Osteocyte (in vitro differentiated cells): Measurements from ENCODE around the gene EVX1. TPM values are rescaled to one million over a fixed set of nuclear protein-coding genes. Genes with fewer than 3 reads are reported as not detected.

ENCODE experiments used
- DNase-seq: peaks from one replicate; pipeline ENCODE4 v3.0.0; 2021; ENCODE audit warnings: mixed read lengths; ENCODE audit not compliant: unreplicated experiment; ENCODE audit errors: extremely low spot score
- H3K27ac Mint-ChIP-seq: one replicate; pipeline ENCODE4 v1.8.0; 2021; ENCODE audit warnings: mild to moderate bottlenecking, mixed read lengths; ENCODE audit not compliant: unreplicated experiment
- H3K27me3 Mint-ChIP-seq: one replicate; pipeline ENCODE4 v1.8.0; 2021; ENCODE audit warnings: mixed read lengths; ENCODE audit not compliant: unreplicated experiment
- H3K36me3 Mint-ChIP-seq: one replicate; pipeline ENCODE4 v1.8.0; 2021; ENCODE audit warnings: mixed read lengths; ENCODE audit not compliant: unreplicated experiment
- H3K4me1 Mint-ChIP-seq: one replicate; pipeline ENCODE4 v1.8.0; 2021; ENCODE audit warnings: mixed read lengths; ENCODE audit not compliant: unreplicated experiment
- H3K4me3 Mint-ChIP-seq: one replicate; pipeline ENCODE4 v1.8.0; 2021; ENCODE audit warnings: mild to moderate bottlenecking, moderate library complexity, mixed read lengths; ENCODE audit not compliant: unreplicated experiment
- H3K9me3 Mint-ChIP-seq: one replicate; pipeline ENCODE4 v1.8.0; 2021; ENCODE audit warnings: mixed read lengths; ENCODE audit not compliant: unreplicated experiment
- total RNA-seq: library from RNA; stranded (reverse); gene quantifications from 2 replicates; pipeline ENCODE4 v1.2.1, GENCODE V29; 2021
- TF ChIP-seq, protein P1 (sequence below): fragments of 200-600 bp; sonication (generic); IDR thresholded peaks from 2 replicates; pipeline ENCODE4 v1.5.0; 2021; ENCODE audit warnings: antibody characterized with exemption, mild to moderate bottlenecking, moderate library complexity

Gene EVX1
- total RNA-seq, 1 donor from 2014 or later, result not detected

- Mint-ChIP-seq H3K4me1 (peaks cover 25% of the 10 kb centered on the region), H3K27ac (no peak overlapping the region), H3K4me3 (no peak overlapping the region), H3K9me3 (no peaks in the 10 kb centered on the region), H3K36me3 (no peaks in the 10 kb centered on the region), H3K27me3 (peaks cover 88% of the 10 kb centered on the region)
- TF ChIP-seq, protein P1, sequence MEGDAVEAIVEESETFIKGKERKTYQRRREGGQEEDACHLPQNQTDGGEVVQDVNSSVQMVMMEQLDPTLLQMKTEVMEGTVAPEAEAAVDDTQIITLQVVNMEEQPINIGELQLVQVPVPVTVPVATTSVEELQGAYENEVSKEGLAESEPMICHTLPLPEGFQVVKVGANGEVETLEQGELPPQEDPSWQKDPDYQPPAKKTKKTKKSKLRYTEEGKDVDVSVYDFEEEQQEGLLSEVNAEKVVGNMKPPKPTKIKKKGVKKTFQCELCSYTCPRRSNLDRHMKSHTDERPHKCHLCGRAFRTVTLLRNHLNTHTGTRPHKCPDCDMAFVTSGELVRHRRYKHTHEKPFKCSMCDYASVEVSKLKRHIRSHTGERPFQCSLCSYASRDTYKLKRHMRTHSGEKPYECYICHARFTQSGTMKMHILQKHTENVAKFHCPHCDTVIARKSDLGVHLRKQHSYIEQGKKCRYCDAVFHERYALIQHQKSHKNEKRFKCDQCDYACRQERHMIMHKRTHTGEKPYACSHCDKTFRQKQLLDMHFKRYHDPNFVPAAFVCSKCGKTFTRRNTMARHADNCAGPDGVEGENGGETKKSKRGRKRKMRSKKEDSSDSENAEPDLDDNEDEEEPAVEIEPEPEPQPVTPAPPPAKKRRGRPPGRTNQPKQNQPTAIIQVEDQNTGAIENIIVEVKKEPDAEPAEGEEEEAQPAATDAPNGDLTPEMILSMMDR, result no peak
- no peak for DNase-seq
Measured at GRCh38 chr7:27237735-27238334, 4.8 kb upstream of the EVX1 start.

- Mint-ChIP-seq H3K4me1 (peaks cover 30% of the 10 kb centered on the region), H3K9me3 (no peaks in the 10 kb centered on the region), H3K4me3 (no peak overlapping the region), H3K27me3 (peaks cover 88% of the 10 kb centered on the region), H3K27ac (no peak overlapping the region), H3K36me3 (peaks cover 4% of the 10 kb centered on the region)
- TF ChIP-seq, protein P1, result no peak
- DNase-seq, result no peak
Measured at GRCh38 chr7:27238979-27239386, 3.6 kb upstream of the EVX1 start.

- H3K27me3 Mint-ChIP-seq, result peaks cover 88% of the 10 kb centered on the region
- TF ChIP-seq, protein P1, result no peak
- H3K9me3 Mint-ChIP-seq, result no peaks in the 10 kb centered on the region
- H3K4me3 Mint-ChIP-seq, result peak overlapping the region; percentile 20
- no peak overlapping the region for H3K27ac Mint-ChIP-seq
- H3K4me1 Mint-ChIP-seq, result peaks cover 30% of the 10 kb centered on the region
- DNase-seq, result no peak
- H3K36me3 Mint-ChIP-seq, result peaks cover 4% of the 10 kb centered on the region
Measured at GRCh38 chr7:27239387-27240014, 3.1 kb upstream of the EVX1 start.

DNA sequence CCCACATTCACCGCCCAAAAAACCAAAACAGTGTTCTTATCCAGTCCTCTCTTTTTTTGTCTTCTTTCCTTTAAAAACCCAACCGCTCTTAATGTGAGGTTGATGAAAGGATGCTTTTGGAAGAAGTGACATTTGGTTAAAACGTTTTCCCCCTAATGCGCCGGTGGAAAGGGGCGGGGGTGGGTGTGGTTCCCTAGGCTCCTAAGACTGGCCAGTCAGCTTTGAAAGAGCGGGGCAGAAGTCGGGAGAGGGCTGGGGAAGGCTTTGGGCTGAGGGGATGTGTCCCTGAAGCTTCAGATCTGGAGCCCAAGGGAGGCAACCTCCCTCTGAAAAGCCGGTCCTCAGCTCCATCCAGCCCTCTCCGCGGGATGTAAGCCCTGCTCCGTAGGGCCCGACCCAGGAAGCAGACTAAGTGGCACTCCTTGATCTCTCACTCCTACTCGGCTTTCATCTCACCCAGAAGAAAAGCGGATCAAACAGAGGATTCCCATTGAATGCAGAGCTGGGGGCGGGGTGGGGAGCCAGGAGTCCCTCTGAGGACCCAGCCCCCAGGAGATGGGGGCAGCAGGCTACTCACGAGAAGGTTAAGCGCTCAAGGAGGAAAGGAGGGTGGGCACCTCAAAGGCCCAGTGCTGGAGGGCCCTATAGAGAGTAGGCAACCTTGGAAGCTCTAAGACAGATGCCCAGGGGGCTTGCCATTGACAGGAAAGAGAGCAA is 2.4 kb upstream of the EVX1 start:
- TF ChIP-seq, protein P1, result no peak
- H3K9me3 Mint-ChIP-seq, result no peaks in the 10 kb centered on the region
- peaks cover 4% of the 10 kb centered on the region for H3K36me3 Mint-ChIP-seq
- peaks cover 90% of the 10 kb centered on the region for H3K27me3 Mint-ChIP-seq
- H3K4me3 Mint-ChIP-seq, result peak overlapping the region; percentile 20
- DNase-seq, result no peak
- H3K4me1 Mint-ChIP-seq, result peaks cover 30% of the 10 kb centered on the region
- no peak overlapping the region for H3K27ac Mint-ChIP-seq
